ENCODE measurements around the gene SRPX. TPM values are rescaled to one million over a fixed set of nuclear protein-coding genes. Genes with fewer than 3 reads are reported as not detected.

The SRPX gene
- total and polyA plus RNA-seq, 2 donors from 2014 or later: 6.1 to 39.2 TPM

DNA sequence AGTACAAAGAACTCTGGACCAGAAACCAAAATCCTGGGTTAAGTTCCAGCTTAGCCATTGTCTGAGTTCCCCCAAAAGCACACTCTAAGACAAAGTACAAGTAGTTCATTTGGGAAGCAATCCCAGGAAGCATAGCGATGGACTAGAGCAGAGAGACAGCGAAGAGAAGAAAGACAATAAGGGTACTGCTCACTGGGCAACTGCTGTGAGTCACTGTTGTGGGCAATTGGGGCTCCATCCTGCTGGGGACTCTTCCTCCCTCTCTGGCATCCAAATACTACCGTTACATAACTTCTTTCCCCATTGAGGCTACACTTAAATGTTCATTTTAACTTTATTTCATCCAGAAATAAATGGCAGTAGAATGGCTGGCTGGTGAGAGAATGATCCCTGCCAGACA lies 14.1 kb downstream of the SRPX start:
- TF ChIP-seq, protein P1, sequence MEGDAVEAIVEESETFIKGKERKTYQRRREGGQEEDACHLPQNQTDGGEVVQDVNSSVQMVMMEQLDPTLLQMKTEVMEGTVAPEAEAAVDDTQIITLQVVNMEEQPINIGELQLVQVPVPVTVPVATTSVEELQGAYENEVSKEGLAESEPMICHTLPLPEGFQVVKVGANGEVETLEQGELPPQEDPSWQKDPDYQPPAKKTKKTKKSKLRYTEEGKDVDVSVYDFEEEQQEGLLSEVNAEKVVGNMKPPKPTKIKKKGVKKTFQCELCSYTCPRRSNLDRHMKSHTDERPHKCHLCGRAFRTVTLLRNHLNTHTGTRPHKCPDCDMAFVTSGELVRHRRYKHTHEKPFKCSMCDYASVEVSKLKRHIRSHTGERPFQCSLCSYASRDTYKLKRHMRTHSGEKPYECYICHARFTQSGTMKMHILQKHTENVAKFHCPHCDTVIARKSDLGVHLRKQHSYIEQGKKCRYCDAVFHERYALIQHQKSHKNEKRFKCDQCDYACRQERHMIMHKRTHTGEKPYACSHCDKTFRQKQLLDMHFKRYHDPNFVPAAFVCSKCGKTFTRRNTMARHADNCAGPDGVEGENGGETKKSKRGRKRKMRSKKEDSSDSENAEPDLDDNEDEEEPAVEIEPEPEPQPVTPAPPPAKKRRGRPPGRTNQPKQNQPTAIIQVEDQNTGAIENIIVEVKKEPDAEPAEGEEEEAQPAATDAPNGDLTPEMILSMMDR (IDR thresholded peaks at IDR 0.05; ENCODE audit: borderline replicate concordance, extremely low read depth, insufficient read depth): no peak
- Histone ChIP-seq H3K9me3 (ENCODE audit: control insufficient read depth in 2 of 3, insufficient read depth in 1 of 3, low read length in 3 of 3) (no peaks in the 10 kb centered on the region), H3K4me1 (ENCODE audit: control insufficient read depth in 2 of 3, insufficient read depth in 2 of 3, low read depth in 1 of 3, low read length in 3 of 3) (no peaks in the 10 kb centered on the region), H3K4me3 (ENCODE audit: low read length in 3 of 3) (no peak overlapping the region), H3K9ac (ENCODE audit: low read length in 3 of 3) (no peak overlapping the region), H3K36me3 (ENCODE audit: control insufficient read depth in 2 of 3, insufficient read depth in 3 of 3, low read length in 3 of 3) (no peaks in the 10 kb centered on the region), H3K27ac (ENCODE audit: low read depth in 2 of 2, low read length in 2 of 2) (no peak overlapping the region), H3K27me3 (ENCODE audit: control insufficient read depth, insufficient read depth, low read length) (no peaks in the 10 kb centered on the region)
- intact Hi-C loops (cut with DNase I): no loop called here
- FAIRE-seq: no peak
- no peak for DNase-seq

DNA sequence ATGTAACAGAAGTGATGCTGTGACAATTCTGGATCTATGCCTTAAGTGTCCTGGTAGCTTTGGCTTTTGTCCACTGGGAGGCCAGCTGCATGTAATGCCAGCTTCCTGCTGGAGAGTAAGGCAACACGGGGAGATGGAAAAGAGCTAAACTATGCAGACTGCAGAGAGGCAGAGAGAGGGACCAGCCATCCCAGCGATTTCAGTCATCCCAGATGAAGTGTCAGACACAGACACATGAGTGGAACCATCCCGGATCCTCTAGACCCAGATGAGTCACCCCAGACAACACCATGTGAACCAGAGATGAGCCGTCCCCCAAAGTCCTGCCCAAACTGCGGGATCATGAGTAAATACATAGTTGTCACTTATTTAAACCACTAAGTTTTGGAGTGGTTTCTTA lies 14.6 kb downstream of the SRPX start:
- TF ChIP-seq, protein P1 (IDR thresholded peaks at IDR 0.05; ENCODE audit: borderline replicate concordance, extremely low read depth, insufficient read depth): no peak
- no peaks in the 10 kb centered on the region for H3K27me3 ChIP-seq (ENCODE audit: control insufficient read depth, insufficient read depth, low read length)
- H3K4me3 ChIP-seq (ENCODE audit: low read length in 3 of 3): no peak overlapping the region
- FAIRE-seq (no peak), DNase-seq (no peak)
- H3K4me1 ChIP-seq (ENCODE audit: control insufficient read depth in 2 of 3, insufficient read depth in 2 of 3, low read depth in 1 of 3, low read length in 3 of 3): no peaks in the 10 kb centered on the region
- no peak overlapping the region for H3K9ac ChIP-seq (ENCODE audit: low read length in 3 of 3)
- H3K9me3 ChIP-seq (ENCODE audit: control insufficient read depth in 2 of 3, insufficient read depth in 1 of 3, low read length in 3 of 3): no peaks in the 10 kb centered on the region
- no peak overlapping the region for H3K27ac ChIP-seq (ENCODE audit: low read depth in 2 of 2, low read length in 2 of 2)
- no peaks in the 10 kb centered on the region for H3K36me3 ChIP-seq (ENCODE audit: control insufficient read depth in 2 of 3, insufficient read depth in 3 of 3, low read length in 3 of 3)
- intact Hi-C loops (cut with DNase I): no loop called here

DNA sequence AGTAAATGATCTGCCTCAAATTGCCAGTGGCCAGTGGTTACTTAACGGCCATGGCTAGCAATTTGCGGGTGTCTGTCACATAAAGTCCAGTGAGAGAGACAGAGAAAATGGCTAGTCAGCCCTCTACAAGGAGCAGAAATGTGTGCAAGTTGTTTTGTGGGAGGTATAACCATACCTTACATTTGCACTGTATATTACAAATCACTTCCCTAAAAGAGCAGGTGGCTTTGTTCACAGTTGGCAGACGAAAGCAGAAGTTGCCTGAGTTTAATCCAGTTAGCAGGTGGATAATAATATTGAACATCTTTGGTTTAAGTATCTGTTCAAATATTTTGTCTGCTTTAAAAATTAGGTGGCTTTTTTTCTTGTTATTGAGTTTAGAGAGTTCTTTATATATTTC lies 15.6 kb downstream of the SRPX start:
- Histone ChIP-seq H3K9ac (ENCODE audit: low read length in 3 of 3) (no peak overlapping the region), H3K27ac (ENCODE audit: low read depth in 2 of 2, low read length in 2 of 2) (no peak overlapping the region), H3K4me1 (ENCODE audit: control insufficient read depth in 2 of 3, insufficient read depth in 2 of 3, low read depth in 1 of 3, low read length in 3 of 3) (no peaks in the 10 kb centered on the region), H3K36me3 (ENCODE audit: control insufficient read depth in 2 of 3, insufficient read depth in 3 of 3, low read length in 3 of 3) (no peaks in the 10 kb centered on the region), H3K4me3 (ENCODE audit: low read length in 3 of 3) (no peak overlapping the region), H3K27me3 (ENCODE audit: control insufficient read depth, insufficient read depth, low read length) (no peaks in the 10 kb centered on the region), H3K9me3 (ENCODE audit: control insufficient read depth in 2 of 3, insufficient read depth in 1 of 3, low read length in 3 of 3) (no peaks in the 10 kb centered on the region)
- TF ChIP-seq, protein P1 (IDR thresholded peaks at IDR 0.05; ENCODE audit: borderline replicate concordance, extremely low read depth, insufficient read depth): no peak
- FAIRE-seq (no peak), DNase-seq (no peak)
- intact Hi-C loops (cut with DNase I): no loop called here
